Testis (tissue), 2 donors: ENCODE data around the gene KCNG1.

ENCODE experiments used
- CTCF ChIP-seq, 3 experiments: fragments of 450-650 bp in 2 of 3; fragments of 200-600 bp in 1 of 3; sonication (generic) in 1 of 3; IDR thresholded peaks; one replicate each; pipeline ENCODE4 v1.5.1; 2016 to 2019; ENCODE audit warnings: antibody characterized with exemption in 3 of 3, mild to moderate bottlenecking in 2 of 3, moderate library complexity in 1 of 3
- POLR2A ChIP-seq: fragments of 450-650 bp; IDR thresholded peaks from one replicate; pipeline ENCODE4 v1.6.1; 2017; ENCODE audit warnings: antibody characterized with exemption, mild to moderate bottlenecking, moderate library complexity

GRCh38 chr20:51016521-51016920 lies 6.4 kb downstream of the KCNG1 start:
- TF ChIP-seq CTCF (IDR thresholded peaks at IDR 0.05) (no peak), POLR2A (no peak)
